H1 (cell line): ENCODE results near the gene PSMB5. TPM values are rescaled to one million over a fixed set of nuclear protein-coding genes. Genes with fewer than 3 reads are reported as not detected.

Experiments
- CHD7 ChIP-seq: fragments of 300-600 bp; sonication (generic); IDR thresholded peaks from 2 replicates; pipeline ENCODE4 v1.7.1; 2012; ENCODE audit warnings: low read length, moderate library complexity, mild to moderate bottlenecking, inconsistent platforms; ENCODE audit not compliant: insufficient replicate concordance
- HDAC6 ChIP-seq: IDR thresholded peaks from one replicate; pipeline ENCODE4 v1.7.1; 2012; ENCODE audit warnings: low read depth, mild to moderate bottlenecking, inconsistent platforms, low read length, moderate library complexity
- POLR2AphosphoS5 ChIP-seq: IDR thresholded peaks from 2 replicates; pipeline ENCODE4 v1.6.1; 2011; ENCODE audit warnings: low read depth, low read length
- polyA plus RNA-seq, 7 experiments: library from polyadenylated mRNA; depleted of rRNA in 3 of 7; stranded (reverse) in 5 of 7; unstranded in 2 of 7; fragments of >200 nt in 5 of 7; fragments of 200-250 nt in 2 of 7; gene quantifications; 1 replicate in 5 of 7; 2 replicates in 1 of 7; 4 replicates in 1 of 7; pipeline versions ENCODE4 v1.2.1 to v1.2.3, GENCODE V29; 2011 to 2013; ENCODE audit warnings: missing spikeins in 2 of 7, mixed read lengths in 2 of 7
- total RNA-seq: library from RNA; stranded (reverse); fragmentation: NEBNext Ultra II Directional; extraction: Animal tissue kit (Norgen Biotek cat#: 25700); gene quantifications from 2 replicates; pipeline ENCODE4 v1.2.1, GENCODE V29; 2021

PSMB5 gene
- total and polyA plus RNA-seq, 2 of the 8 experiments (the other 6 are each of a cell fraction or from before 2014, with no cell fraction given): 254 to 510 TPM

GRCh38 chr14:23040100-23040499 is 5.4 kb upstream of the PSMB5 start (continued):
- TF ChIP-seq CHD7 (no peak), POLR2AphosphoS5 (no peak), HDAC6 (no peak)
- TF ChIP-seq, all 59 proteins: peak for 0
